HG03520 (cell line): ENCODE measurements around the gene SPATA7.

ENCODE experiments used
- ATAC-seq: cut with Tn5 transposase; IDR thresholded peaks from one replicate; pipeline ENCODE4 v1.9.1; 2021; ENCODE audit warnings: mild to moderate bottlenecking, moderate library complexity; ENCODE audit not compliant: unreplicated experiment

The SPATA7 gene

DNA sequence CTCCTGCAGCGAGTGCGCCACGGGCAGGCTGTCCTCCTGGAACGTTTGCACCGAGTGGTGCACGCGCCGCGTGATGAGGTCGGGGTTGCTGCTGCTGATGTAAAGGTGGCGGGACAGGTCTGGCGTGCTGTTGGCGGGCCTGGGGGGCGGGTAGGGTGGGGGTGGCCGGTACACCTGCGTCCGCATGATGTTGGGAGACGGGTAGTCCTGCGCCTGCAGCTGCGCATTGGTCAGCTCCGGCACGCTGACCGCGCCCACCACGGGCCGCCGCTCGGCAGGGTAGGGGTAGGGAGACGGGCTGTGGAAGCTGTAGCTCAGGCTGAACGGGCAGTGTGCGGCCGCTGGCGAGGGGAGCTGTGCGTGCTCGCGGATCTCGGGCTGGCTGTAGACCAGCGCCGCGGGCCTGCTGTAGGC is 94.1 kb downstream of the SPATA7 start:
- no peak for ATAC-seq

DNA sequence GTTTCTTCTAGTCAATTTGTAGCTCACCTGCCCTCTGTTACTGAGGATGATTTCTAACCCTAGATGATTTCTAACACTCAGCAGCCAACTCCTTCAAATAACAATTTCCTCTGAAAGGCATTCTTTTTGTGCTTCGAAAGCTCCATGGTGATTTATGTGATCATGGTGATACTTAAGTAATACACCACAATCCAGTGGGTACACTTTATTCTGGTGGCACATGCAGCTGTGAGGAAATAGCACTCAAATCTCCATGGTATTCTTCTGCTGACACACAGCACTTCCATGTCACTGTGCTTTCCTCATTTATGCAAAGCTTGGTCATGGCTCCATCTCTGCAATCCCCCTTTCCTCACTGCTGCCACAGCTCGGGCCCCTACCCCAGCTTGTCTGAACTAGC is 95.6 kb downstream of the SPATA7 start:
- no peak for ATAC-seq

DNA sequence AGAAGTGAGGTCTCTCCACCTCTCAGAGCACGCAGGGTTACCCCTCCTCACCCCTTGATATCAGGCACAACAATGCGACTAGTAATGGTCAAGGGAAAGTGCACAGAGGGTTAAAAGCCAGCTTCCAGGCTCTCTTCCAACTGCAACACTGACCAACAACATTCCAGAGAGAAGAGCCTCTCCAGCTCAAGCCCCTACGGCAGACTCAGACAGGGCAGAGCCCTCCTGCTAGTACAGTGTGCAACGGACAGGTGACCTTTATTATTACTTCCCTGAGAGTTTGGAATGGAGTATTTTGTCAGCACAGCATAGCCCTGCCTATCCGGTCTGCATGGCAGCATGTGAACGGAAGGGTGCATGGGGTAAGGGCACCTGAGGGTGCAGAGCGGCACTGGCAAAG is 96.3 kb downstream of the SPATA7 start:
- ATAC-seq = no peak

DNA sequence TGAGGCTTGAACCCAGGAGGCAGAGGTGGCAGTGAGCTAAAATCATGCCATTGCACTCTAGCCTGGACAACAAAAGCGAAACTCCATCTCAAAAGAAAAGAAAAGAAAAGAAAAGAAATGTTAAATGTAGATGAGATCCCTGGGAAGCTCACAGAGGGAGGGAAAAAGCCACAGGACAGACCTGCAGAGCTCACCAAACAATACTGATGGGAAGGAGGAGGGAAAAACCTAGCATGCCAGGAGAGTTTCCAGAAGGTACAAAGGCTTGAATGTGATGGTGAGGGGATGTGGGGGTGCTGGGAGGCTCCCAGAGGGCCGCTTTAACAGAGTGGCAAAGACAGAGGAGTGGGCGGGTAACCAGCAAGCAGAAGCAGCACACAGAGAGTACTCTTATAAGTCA is 97.1 kb downstream of the SPATA7 start:
- no peak for ATAC-seq
